Erythroblast (primary cell): ENCODE data around the gene ABCA9.

ENCODE experiments used
- GATA1 ChIP-seq: IDR thresholded peaks from 2 replicates; pipeline ENCODE4 v1.6.1; 2011; ENCODE audit warnings: low read depth, mild to moderate bottlenecking, control low read depth, low read length, moderate library complexity
- POLR2A ChIP-seq: IDR thresholded peaks from 2 replicates; pipeline ENCODE4 v1.6.1; 2011; ENCODE audit warnings: mild to moderate bottlenecking, low read length

DNA sequence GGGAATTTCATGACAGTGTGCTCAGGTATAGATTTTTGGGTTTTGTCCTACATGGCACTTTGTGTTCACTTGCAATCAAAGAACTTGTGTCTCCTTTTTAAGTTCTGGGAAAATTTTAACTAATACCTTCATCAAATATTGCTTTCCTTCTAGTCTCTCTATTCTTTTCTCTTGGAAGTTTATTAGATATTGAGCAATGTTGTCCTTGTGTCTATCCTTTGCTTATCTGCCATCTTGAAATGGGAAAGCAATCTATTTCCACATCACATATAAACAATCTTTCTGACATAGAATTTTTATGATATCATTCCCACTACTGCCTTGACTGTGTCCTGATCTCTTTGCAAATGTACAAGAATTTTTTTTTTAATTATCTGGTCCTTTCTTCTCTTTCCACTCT, 4.4 kb upstream of the ABCA9 start:
- TF ChIP-seq POLR2A (no peak), GATA1 (no peak)
